HEK293 (cell line): Measurements from ENCODE around the gene DEK.
A peak's percentile ranks its signal among the peaks of the same experiment; 100 is the strongest.

Experiments
- GLI4 ChIP-seq: fragments of 450-650 bp; formaldehyde crosslinking; IDR thresholded peaks from 2 replicates; pipeline ENCODE4 v1.5.1; 2016; ENCODE audit warnings: missing biosample characterization, missing genetic modification characterization
- HIC1 ChIP-seq: fragments of 450-650 bp; formaldehyde crosslinking; IDR thresholded peaks from 2 replicates; pipeline ENCODE4 v1.5.1; 2016; ENCODE audit warnings: missing biosample characterization, missing genetic modification characterization
- MZF1 ChIP-seq: fragments of 450-650 bp; formaldehyde crosslinking; IDR thresholded peaks from 2 replicates; pipeline ENCODE4 v1.5.1; 2017; ENCODE audit warnings: missing biosample characterization, missing genetic modification characterization, borderline replicate concordance
- PRDM10 ChIP-seq: fragments of 450-650 bp; formaldehyde crosslinking; IDR thresholded peaks from 2 replicates; pipeline ENCODE4 v1.5.1; 2016; ENCODE audit warnings: missing biosample characterization, missing genetic modification characterization
- PRDM2 ChIP-seq: fragments of 450-650 bp; formaldehyde crosslinking; IDR thresholded peaks from 2 replicates; pipeline ENCODE4 v1.5.1; 2016; ENCODE audit warnings: missing biosample characterization, missing genetic modification characterization, borderline replicate concordance
- RBAK ChIP-seq: fragments of 450-650 bp; formaldehyde crosslinking; IDR thresholded peaks from 2 replicates; pipeline ENCODE4 v1.5.1; 2016; ENCODE audit warnings: missing biosample characterization, missing genetic modification characterization
- ZBTB21 ChIP-seq: fragments of 450-650 bp; formaldehyde crosslinking; IDR thresholded peaks from 2 replicates; pipeline ENCODE4 v1.5.1; 2017; ENCODE audit warnings: missing biosample characterization, missing genetic modification characterization
- ZNF112 ChIP-seq: fragments of 450-650 bp; formaldehyde crosslinking; IDR thresholded peaks from 2 replicates; pipeline ENCODE4 v1.5.0; 2017; ENCODE audit warnings: missing biosample characterization, missing genetic modification characterization
- ZNF114 ChIP-seq: fragments of 450-650 bp; formaldehyde crosslinking; IDR thresholded peaks from 2 replicates; pipeline ENCODE4 v1.5.0; 2017; ENCODE audit warnings: missing biosample characterization, missing genetic modification characterization
- ZNF140 ChIP-seq: fragments of 450-650 bp; formaldehyde crosslinking; IDR thresholded peaks from 2 replicates; pipeline ENCODE4 v1.5.1; 2016; ENCODE audit warnings: missing biosample characterization, missing genetic modification characterization
- ZNF146 ChIP-seq: fragments of 450-650 bp; formaldehyde crosslinking; IDR thresholded peaks from 2 replicates; pipeline ENCODE4 v1.5.1; 2016; ENCODE audit warnings: missing biosample characterization, missing genetic modification characterization
- ZNF175 ChIP-seq: fragments of 450-650 bp; formaldehyde crosslinking; IDR thresholded peaks from 2 replicates; pipeline ENCODE4 v1.5.1; 2016; ENCODE audit warnings: missing biosample characterization, missing genetic modification characterization
- ZNF211 ChIP-seq: fragments of 450-650 bp; formaldehyde crosslinking; IDR thresholded peaks from 2 replicates; pipeline ENCODE4 v1.5.1; 2016; ENCODE audit warnings: low read depth, missing biosample characterization, missing genetic modification characterization
- ZNF266 ChIP-seq: fragments of 450-650 bp; formaldehyde crosslinking; IDR thresholded peaks from 2 replicates; pipeline ENCODE4 v1.5.1; 2016; ENCODE audit warnings: missing biosample characterization, missing genetic modification characterization, low read depth
- ZNF311 ChIP-seq: fragments of 450-650 bp; formaldehyde crosslinking; IDR thresholded peaks from 2 replicates; pipeline ENCODE4 v1.5.1; 2017; ENCODE audit warnings: missing biosample characterization, missing genetic modification characterization, borderline replicate concordance
- ZNF335 ChIP-seq: fragments of 450-650 bp; formaldehyde crosslinking; conservative IDR thresholded peaks from 2 replicates; pipeline ENCODE4 v1.5.1; 2016; ENCODE audit warnings: missing biosample characterization, missing genetic modification characterization
- ZNF366 ChIP-seq: fragments of 450-650 bp; formaldehyde crosslinking; conservative IDR thresholded peaks from 2 replicates; pipeline ENCODE4 v1.5.1; 2016; ENCODE audit warnings: missing biosample characterization, missing genetic modification characterization
- ZNF391 ChIP-seq: fragments of 450-650 bp; formaldehyde crosslinking; IDR thresholded peaks from 2 replicates; pipeline ENCODE4 v1.5.1; 2016; ENCODE audit warnings: low read depth, missing biosample characterization, missing genetic modification characterization, borderline replicate concordance
- ZNF501 ChIP-seq: fragments of 450-650 bp; formaldehyde crosslinking; IDR thresholded peaks from 2 replicates; pipeline ENCODE4 v1.5.1; 2016; ENCODE audit warnings: missing biosample characterization, missing genetic modification characterization
- ZNF510 ChIP-seq: fragments of 450-650 bp; formaldehyde crosslinking; IDR thresholded peaks from 2 replicates; pipeline ENCODE4 v1.5.1; 2018; ENCODE audit warnings: mild to moderate bottlenecking, missing genetic modification characterization, missing biosample characterization; ENCODE audit not compliant: insufficient replicate concordance
- ZNF521 ChIP-seq: fragments of 450-650 bp; formaldehyde crosslinking; IDR thresholded peaks from 2 replicates; pipeline ENCODE4 v1.5.1; 2017; ENCODE audit warnings: missing biosample characterization, mild to moderate bottlenecking, missing genetic modification characterization
- ZNF621 ChIP-seq: fragments of 450-650 bp; formaldehyde crosslinking; IDR thresholded peaks from 2 replicates; pipeline ENCODE4 v1.5.1; 2017; ENCODE audit warnings: missing biosample characterization, missing genetic modification characterization
- ZNF629 ChIP-seq: fragments of 450-650 bp; formaldehyde crosslinking; IDR thresholded peaks from 2 replicates; pipeline ENCODE4 v1.5.1; 2017; ENCODE audit warnings: missing biosample characterization, missing genetic modification characterization
- ZNF692 ChIP-seq: fragments of 450-650 bp; formaldehyde crosslinking; IDR thresholded peaks from 2 replicates; pipeline ENCODE4 v1.5.1; 2016; ENCODE audit warnings: missing biosample characterization, missing genetic modification characterization

The DEK gene

GRCh38 chr6:18260448-18261106, 3.8 kb downstream of the DEK start (continued):
- TF ChIP-seq ZNF140 (tag by site-specific recombination) (no peak), ZNF510 (tag by site-specific recombination) (no peak), ZNF146 (tag by site-specific recombination) (no peak), ZNF335 (no peak), PRDM10 (tag by site-specific recombination) (peak; percentile 64), PRDM2 (tag by site-specific recombination) (no peak), ZBTB21 (tag by site-specific recombination) (no peak), MZF1 (tag by site-specific recombination) (0 out of 2 replicates have a peak, but pooled peaks have one; percentile 25), GLI4 (tag by site-specific recombination) (no peak), ZNF114 (tag by site-specific recombination) (no peak), HIC1 (tag by site-specific recombination) (no peak), RBAK (tag by site-specific recombination) (peak; percentile 77), ZNF266 (tag by site-specific recombination) (no peak), ZNF629 (tag by site-specific recombination) (no peak), ZNF621 (no peak), ZNF501 (tag by site-specific recombination) (no peak), ZNF521 (tag by site-specific recombination) (no peak), ZNF391 (tag by site-specific recombination) (no peak), ZNF175 (tag by site-specific recombination) (no peak), ZNF112 (no peak), ZNF692 (tag by site-specific recombination) (0 out of 2 replicates have a peak, but pooled peaks have one; percentile 47), ZNF366 (tag by site-specific recombination) (no peak), ZNF211 (tag by site-specific recombination) (no peak), ZNF311 (tag by site-specific recombination) (no peak)
